Thyroid gland (tissue), 4 donors: Measurements from ENCODE around the gene APBA1.

Experiments used
- POLR2A ChIP-seq, 2 donors: fragments of 450-650 bp; IDR thresholded peaks; one replicate each; pipeline ENCODE4 v1.6.1; 2017; ENCODE audit warnings: antibody characterized with exemption in 2 of 2, mild to moderate bottlenecking in 2 of 2, moderate library complexity in 1 of 2
- TF ChIP-seq, protein P1 (sequence below), 6 experiments: fragments of 200-600 bp in 3 of 6; fragments of 450-650 bp in 3 of 6; sonication (generic) in 3 of 6; IDR thresholded peaks; one replicate each; pipeline ENCODE4 v1.5.1; 2016 to 2019; ENCODE audit warnings: antibody characterized with exemption in 6 of 6, mild to moderate bottlenecking in 2 of 6, inconsistent platforms in 1 of 6, moderate library complexity in 1 of 6

DNA sequence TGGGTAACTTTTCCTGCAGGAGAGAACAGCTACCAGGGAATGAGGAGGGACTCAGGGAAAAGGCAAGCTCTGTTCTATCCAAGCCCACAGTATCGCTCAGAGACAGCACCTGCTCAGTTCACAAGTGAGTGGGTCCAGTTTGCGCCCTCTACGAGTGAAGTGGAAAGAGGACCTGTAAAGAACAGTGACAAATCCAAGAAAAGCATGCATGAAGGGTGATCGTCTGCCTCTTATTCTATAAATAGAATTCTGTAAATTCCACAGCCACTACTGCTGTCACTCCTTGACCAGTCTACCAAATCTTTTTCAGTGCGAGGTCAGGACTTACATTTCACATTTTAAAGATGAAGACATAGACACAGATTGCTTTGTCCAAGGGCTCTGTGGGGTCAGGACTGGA lies 229.7 kb downstream of the APBA1 start:
- TF ChIP-seq, protein P1, sequence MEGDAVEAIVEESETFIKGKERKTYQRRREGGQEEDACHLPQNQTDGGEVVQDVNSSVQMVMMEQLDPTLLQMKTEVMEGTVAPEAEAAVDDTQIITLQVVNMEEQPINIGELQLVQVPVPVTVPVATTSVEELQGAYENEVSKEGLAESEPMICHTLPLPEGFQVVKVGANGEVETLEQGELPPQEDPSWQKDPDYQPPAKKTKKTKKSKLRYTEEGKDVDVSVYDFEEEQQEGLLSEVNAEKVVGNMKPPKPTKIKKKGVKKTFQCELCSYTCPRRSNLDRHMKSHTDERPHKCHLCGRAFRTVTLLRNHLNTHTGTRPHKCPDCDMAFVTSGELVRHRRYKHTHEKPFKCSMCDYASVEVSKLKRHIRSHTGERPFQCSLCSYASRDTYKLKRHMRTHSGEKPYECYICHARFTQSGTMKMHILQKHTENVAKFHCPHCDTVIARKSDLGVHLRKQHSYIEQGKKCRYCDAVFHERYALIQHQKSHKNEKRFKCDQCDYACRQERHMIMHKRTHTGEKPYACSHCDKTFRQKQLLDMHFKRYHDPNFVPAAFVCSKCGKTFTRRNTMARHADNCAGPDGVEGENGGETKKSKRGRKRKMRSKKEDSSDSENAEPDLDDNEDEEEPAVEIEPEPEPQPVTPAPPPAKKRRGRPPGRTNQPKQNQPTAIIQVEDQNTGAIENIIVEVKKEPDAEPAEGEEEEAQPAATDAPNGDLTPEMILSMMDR (IDR thresholded peaks at IDR 0.05), result no peak
- TF ChIP-seq POLR2A (IDR thresholded peaks at IDR 0.05), result no peak
